ENCODE results near the gene PTPRG. TPM values are rescaled to one million over a fixed set of nuclear protein-coding genes. Genes with fewer than 3 reads are reported as not detected.

Gene PTPRG
- total and polyA plus RNA-seq, 2 experiments from 2014 or later = 8.5 to 34.9 TPM

DNA sequence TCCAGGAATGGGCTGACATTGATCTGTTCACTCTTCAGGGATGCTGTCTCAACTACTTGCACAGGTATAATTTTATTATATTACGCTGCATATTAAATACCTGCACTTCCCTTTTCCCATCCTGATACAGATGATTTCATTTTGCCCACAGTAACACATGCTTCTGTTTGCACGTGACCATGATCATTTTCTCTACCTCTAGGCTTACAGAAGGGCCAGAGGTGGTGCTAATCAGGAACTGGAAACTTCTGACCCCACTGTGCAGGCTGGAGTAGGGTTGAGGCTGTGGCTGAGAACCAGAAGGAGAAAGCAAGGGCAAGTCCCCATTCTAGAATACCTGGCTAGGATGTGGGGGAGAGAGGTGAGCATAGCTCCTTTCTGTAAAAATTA is 304.8 kb downstream of the PTPRG start:
- DNase-seq (ENCODE audit: low spot score) = no peak
- H3K4me2 ChIP-seq = no peak overlapping the region
- H4K20me1 ChIP-seq (ENCODE audit: insufficient read depth, poor library complexity, severe bottlenecking) = peaks cover 2% of the 10 kb centered on the region
- H3K9me3 ChIP-seq (ENCODE audit: low read depth) = no peaks in the 10 kb centered on the region
- no peak overlapping the region for H2AFZ ChIP-seq
- H3K9me2 ChIP-seq (replicated peaks; ENCODE audit: insufficient read depth) = no peaks in the 10 kb centered on the region
- H3K79me2 ChIP-seq = peaks cover 3% of the 10 kb centered on the region
- no peaks in the 10 kb centered on the region for H3K27me3 ChIP-seq
- H3K27ac ChIP-seq = no peak overlapping the region
- no peak overlapping the region for H3K4me3 ChIP-seq
- TF ChIP-seq CTCF (IDR thresholded peaks at IDR 0.05; ENCODE audit: poor library complexity) (no peak), EZH2phosphoT487 (IDR thresholded peaks at IDR 0.05; ENCODE audit: low read depth, severe bottlenecking, unreplicated experiment) (no peak), EZH2 (IDR thresholded peaks at IDR 0.05; ENCODE audit: borderline replicate concordance) (no peak)
- H3K4me1 ChIP-seq (ENCODE audit: insufficient read depth) = no peaks in the 10 kb centered on the region
- H3K36me3 ChIP-seq (replicated peaks; ENCODE audit: insufficient read depth, low read depth) = no peaks in the 10 kb centered on the region
- WGBS (ENCODE audit: low lambda C conversion rate, missing lambda C conversion rate) = 95% methylated on average over 2 of the region's 2 CpGs

DNA sequence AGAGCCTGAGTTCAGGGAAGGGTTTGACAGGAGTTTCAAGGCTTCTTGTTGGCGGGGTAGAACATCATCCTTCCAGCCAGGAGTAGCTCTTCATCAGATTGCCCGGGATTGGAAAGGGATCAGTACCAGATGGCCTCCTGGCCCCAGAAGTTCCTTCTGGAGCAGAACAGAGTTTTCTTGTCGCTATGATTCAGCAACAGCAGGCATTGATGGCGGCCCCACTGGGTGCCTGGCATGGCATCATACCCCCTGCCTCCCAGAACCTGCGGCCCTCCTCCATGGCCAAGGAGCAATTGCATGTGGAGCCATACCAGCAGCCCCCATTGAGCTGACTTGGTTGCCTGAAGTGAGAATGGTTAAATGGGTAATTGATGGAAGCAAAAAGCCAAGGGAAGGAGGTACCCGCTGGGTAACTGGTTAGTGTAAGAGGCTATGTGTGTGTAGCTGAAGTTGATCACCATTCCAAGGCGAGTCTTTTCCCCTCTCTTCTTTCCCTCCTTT is 305.6 kb downstream of the PTPRG start:
- Histone ChIP-seq H3K4me2 (no peak overlapping the region), H3K27ac (no peak overlapping the region), H3K27me3 (no peaks in the 10 kb centered on the region), H2AFZ (no peak overlapping the region), H3K79me2 (peaks cover 6% of the 10 kb centered on the region), H3K4me3 (no peak overlapping the region), H3K36me3 (replicated peaks; ENCODE audit: insufficient read depth, low read depth) (no peaks in the 10 kb centered on the region), H3K9me3 (ENCODE audit: low read depth) (no peaks in the 10 kb centered on the region), H4K20me1 (ENCODE audit: insufficient read depth, poor library complexity, severe bottlenecking) (peaks cover 2% of the 10 kb centered on the region), H3K4me1 (ENCODE audit: insufficient read depth) (no peaks in the 10 kb centered on the region), H3K9me2 (replicated peaks; ENCODE audit: insufficient read depth) (no peaks in the 10 kb centered on the region)
- 98% methylated on average over 7 of the region's 7 CpGs for WGBS (ENCODE audit: low lambda C conversion rate, missing lambda C conversion rate)
- no peak for DNase-seq (ENCODE audit: low spot score)
- TF ChIP-seq EZH2phosphoT487 (IDR thresholded peaks at IDR 0.05; ENCODE audit: low read depth, severe bottlenecking, unreplicated experiment) (no peak), EZH2 (IDR thresholded peaks at IDR 0.05; ENCODE audit: borderline replicate concordance) (no peak), CTCF (IDR thresholded peaks at IDR 0.05; ENCODE audit: poor library complexity) (no peak)

- no peaks in the 10 kb centered on the region for H3K36me3 ChIP-seq (replicated peaks; ENCODE audit: insufficient read depth, low read depth)
- no peak for DNase-seq (ENCODE audit: low spot score)
- H3K4me2 ChIP-seq = no peak overlapping the region
- H4K20me1 ChIP-seq (ENCODE audit: insufficient read depth, poor library complexity, severe bottlenecking) = peaks cover 2% of the 10 kb centered on the region
- WGBS (ENCODE audit: low lambda C conversion rate, missing lambda C conversion rate) = 96% methylated on average over 1 of the region's 1 CpG
- no peaks in the 10 kb centered on the region for H3K9me2 ChIP-seq (replicated peaks; ENCODE audit: insufficient read depth)
- H3K79me2 ChIP-seq = peaks cover 11% of the 10 kb centered on the region
- TF ChIP-seq EZH2 (IDR thresholded peaks at IDR 0.05; ENCODE audit: borderline replicate concordance) (no peak), CTCF (IDR thresholded peaks at IDR 0.05; ENCODE audit: poor library complexity) (no peak), EZH2phosphoT487 (IDR thresholded peaks at IDR 0.05; ENCODE audit: low read depth, severe bottlenecking, unreplicated experiment) (no peak)
- no peak overlapping the region for H2AFZ ChIP-seq
- no peaks in the 10 kb centered on the region for H3K9me3 ChIP-seq (ENCODE audit: low read depth)
- no peak overlapping the region for H3K4me3 ChIP-seq
- no peaks in the 10 kb centered on the region for H3K27me3 ChIP-seq
- no peak overlapping the region for H3K27ac ChIP-seq
- H3K4me1 ChIP-seq (ENCODE audit: insufficient read depth) = no peaks in the 10 kb centered on the region
These were observed 307.1 kb downstream of the PTPRG start for GRCh38 chr3:61868499-61868898.

DNA sequence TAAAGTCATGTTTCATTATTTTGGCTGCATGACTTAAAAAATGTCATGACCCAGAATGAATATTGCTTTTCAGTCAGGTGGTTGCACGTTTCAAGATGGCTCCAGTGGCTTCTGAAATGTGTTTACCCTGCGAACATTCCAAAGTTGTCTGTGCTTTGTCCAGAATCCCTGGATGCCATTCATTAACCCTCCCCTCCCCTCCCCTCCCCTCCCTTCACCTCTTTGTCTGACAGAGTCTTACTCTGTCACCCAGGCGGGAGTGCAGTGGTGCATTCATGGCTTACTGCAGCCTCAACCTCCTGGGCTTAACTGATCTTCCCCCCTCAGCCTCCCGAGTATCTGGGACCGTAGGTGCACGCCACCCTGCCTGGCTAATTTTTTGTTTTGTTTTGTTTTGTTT is 308.0 kb downstream of the PTPRG start:
- H3K9me2 ChIP-seq (replicated peaks; ENCODE audit: insufficient read depth) = no peaks in the 10 kb centered on the region
- TF ChIP-seq EZH2 (IDR thresholded peaks at IDR 0.05; ENCODE audit: borderline replicate concordance) = no peak
- no peak for TF ChIP-seq EZH2phosphoT487 (IDR thresholded peaks at IDR 0.05; ENCODE audit: low read depth, severe bottlenecking, unreplicated experiment)
- TF ChIP-seq CTCF (IDR thresholded peaks at IDR 0.05; ENCODE audit: poor library complexity) = no peak
- peaks cover 15% of the 10 kb centered on the region for H3K79me2 ChIP-seq
- H3K4me1 ChIP-seq (ENCODE audit: insufficient read depth) = peaks cover under 1% of the 10 kb centered on the region
- H3K27ac ChIP-seq = no peak overlapping the region
- no peaks in the 10 kb centered on the region for H3K9me3 ChIP-seq (ENCODE audit: low read depth)
- 74% methylated on average over 6 of the region's 6 CpGs for WGBS (ENCODE audit: low lambda C conversion rate, missing lambda C conversion rate)
- H3K27me3 ChIP-seq = no peaks in the 10 kb centered on the region
- no peaks in the 10 kb centered on the region for H3K36me3 ChIP-seq (replicated peaks; ENCODE audit: insufficient read depth, low read depth)
- no peak overlapping the region for H3K4me2 ChIP-seq
- H3K4me3 ChIP-seq = no peak overlapping the region
- H2AFZ ChIP-seq = no peak overlapping the region
- no peak for DNase-seq (ENCODE audit: low spot score)
- H4K20me1 ChIP-seq (ENCODE audit: insufficient read depth, poor library complexity, severe bottlenecking) = peaks cover 2% of the 10 kb centered on the region
